Transverse colon (tissue), 4 donors: Measurements from ENCODE around the gene SLC25A51.
"Not testable (repeated sequence)": the region's sequence is repeated elsewhere in the genome, so short reads cannot be mapped to it uniquely, and the experiment has no call there.

Source experiments
- CTCF ChIP-seq, 5 experiments: fragments of 200-600 bp in 3 of 5; fragments of 450-650 bp in 2 of 5; sonication (generic) in 3 of 5; IDR thresholded peaks; 1 replicate in 2 of 5; 2 replicates in 3 of 5; pipeline ENCODE4 v1.5.1; 2016 to 2017; ENCODE audit warnings: antibody characterized with exemption in 5 of 5, inconsistent platforms in 3 of 5, mild to moderate bottlenecking in 2 of 5, moderate library complexity in 1 of 5
- POLR2AphosphoS5 ChIP-seq, 3 donors: sonication (generic); formaldehyde crosslinking; IDR thresholded peaks; one replicate each; pipeline ENCODE4 v1.6.1; 2016; ENCODE audit warnings: antibody characterized with exemption in 3 of 3

DNA sequence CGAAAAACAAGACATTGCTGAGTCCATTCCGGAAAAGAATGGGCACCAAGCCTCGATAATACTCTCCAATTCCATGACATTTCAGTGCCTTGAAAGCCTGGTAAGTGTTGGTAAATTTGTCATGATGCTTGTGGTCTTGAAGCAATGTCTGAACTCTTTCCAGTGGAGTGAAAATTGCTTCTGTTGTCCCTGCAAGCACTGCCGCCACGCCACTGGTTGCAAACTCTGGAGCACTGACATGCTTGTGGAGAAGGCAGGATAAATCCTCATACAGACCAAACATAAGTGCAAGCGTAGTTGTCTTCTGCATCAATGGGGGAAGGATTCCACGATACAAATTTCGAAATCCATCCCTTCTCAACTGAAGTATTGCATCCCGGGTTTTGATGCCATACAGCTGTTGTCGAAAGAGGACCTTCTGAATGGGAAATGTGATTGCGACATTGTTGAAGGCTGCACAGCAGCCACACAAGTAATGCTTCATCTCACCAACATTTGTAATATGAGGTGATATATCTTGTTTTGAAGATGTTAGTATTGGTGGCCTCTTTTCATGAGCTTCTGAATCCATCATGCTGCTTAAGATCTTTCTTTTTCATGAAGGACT is 15.8 kb downstream of the SLC25A51 start:
- TF ChIP-seq CTCF (IDR thresholded peaks at IDR 0.05): not testable (repeated sequence)
- peak in 1 of 3 donors; percentile 19 for TF ChIP-seq POLR2AphosphoS5 (IDR thresholded peaks at IDR 0.05)
